WERI-Rb-1 (cell line): ENCODE measurements around the gene EP300.
A peak's percentile ranks its signal among the peaks of the same experiment; 100 is the strongest.
"Not testable (repeated sequence)": the region's sequence is repeated elsewhere in the genome, so short reads cannot be mapped to it uniquely, and the experiment has no call there.

ENCODE experiments used
- DNase-seq: peaks from one replicate; pipeline ENCODE4 v3.0.0-alpha.2; 2020
- H3K27ac ChIP-seq: fragments of 250-450 bp; sonication (Bioruptor Pico); 2 replicates; pipeline ENCODE4 v1.5.1; 2020; ENCODE audit warnings: mild to moderate bottlenecking, moderate library complexity
- H3K27me3 ChIP-seq: fragments of 250-450 bp; sonication (Bioruptor Pico); 2 replicates; pipeline ENCODE4 v1.5.1; 2021; ENCODE audit warnings: mild to moderate bottlenecking, low read depth, moderate library complexity; ENCODE audit not compliant: insufficient read depth, severe bottlenecking
- H3K36me3 ChIP-seq: fragments of 250-450 bp; sonication (Bioruptor Pico); 2 replicates; pipeline ENCODE4 v1.5.1; 2020; ENCODE audit warnings: mild to moderate bottlenecking, moderate library complexity
- H3K4me3 ChIP-seq: 2 replicates; pipeline ENCODE4 v1.5.1; 2011; ENCODE audit warnings: low read depth, mild to moderate bottlenecking, control low read depth, low read length
- H3K9me3 ChIP-seq: fragments of 250-450 bp; sonication (Bioruptor Pico); 2 replicates; pipeline ENCODE4 v1.5.1; 2021; ENCODE audit warnings: mild to moderate bottlenecking, moderate library complexity; ENCODE audit not compliant: severe bottlenecking
- TF ChIP-seq, protein P1 (sequence below): IDR thresholded peaks from 2 replicates; pipeline ENCODE4 v1.5.1; 2011; ENCODE audit warnings: low read depth, mild to moderate bottlenecking, control low read depth, inconsistent platforms, low read length

Gene EP300

GRCh38 chr22:41094041-41094593 is 1.7 kb downstream of the EP300 start:
- H3K9me3 ChIP-seq: no peaks in the 10 kb centered on the region
- no peaks in the 10 kb centered on the region for H3K27me3 ChIP-seq
- TF ChIP-seq, protein P1, sequence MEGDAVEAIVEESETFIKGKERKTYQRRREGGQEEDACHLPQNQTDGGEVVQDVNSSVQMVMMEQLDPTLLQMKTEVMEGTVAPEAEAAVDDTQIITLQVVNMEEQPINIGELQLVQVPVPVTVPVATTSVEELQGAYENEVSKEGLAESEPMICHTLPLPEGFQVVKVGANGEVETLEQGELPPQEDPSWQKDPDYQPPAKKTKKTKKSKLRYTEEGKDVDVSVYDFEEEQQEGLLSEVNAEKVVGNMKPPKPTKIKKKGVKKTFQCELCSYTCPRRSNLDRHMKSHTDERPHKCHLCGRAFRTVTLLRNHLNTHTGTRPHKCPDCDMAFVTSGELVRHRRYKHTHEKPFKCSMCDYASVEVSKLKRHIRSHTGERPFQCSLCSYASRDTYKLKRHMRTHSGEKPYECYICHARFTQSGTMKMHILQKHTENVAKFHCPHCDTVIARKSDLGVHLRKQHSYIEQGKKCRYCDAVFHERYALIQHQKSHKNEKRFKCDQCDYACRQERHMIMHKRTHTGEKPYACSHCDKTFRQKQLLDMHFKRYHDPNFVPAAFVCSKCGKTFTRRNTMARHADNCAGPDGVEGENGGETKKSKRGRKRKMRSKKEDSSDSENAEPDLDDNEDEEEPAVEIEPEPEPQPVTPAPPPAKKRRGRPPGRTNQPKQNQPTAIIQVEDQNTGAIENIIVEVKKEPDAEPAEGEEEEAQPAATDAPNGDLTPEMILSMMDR: no peak
- H3K36me3 ChIP-seq: peaks cover 22% of the 10 kb centered on the region
- H3K4me3 ChIP-seq: peak overlapping the region; percentile 62
- H3K27ac ChIP-seq: no peak overlapping the region
- DNase-seq: peak; percentile 38

GRCh38 chr22:41096391-41096790 is 4.0 kb downstream of the EP300 start:
- DNase-seq: no peak
- Histone ChIP-seq H3K4me3 (no peak overlapping the region), H3K27ac (no peak overlapping the region), H3K27me3 (no peaks in the 10 kb centered on the region), H3K9me3 (no peaks in the 10 kb centered on the region), H3K36me3 (peaks cover 40% of the 10 kb centered on the region)
- TF ChIP-seq, protein P1: no peak

GRCh38 chr22:41096841-41097240 is 4.4 kb downstream of the EP300 start:
- H3K9me3 ChIP-seq: no peaks in the 10 kb centered on the region
- no peak for DNase-seq
- TF ChIP-seq, protein P1: no peak
- H3K36me3 ChIP-seq: peaks cover 38% of the 10 kb centered on the region
- no peak overlapping the region for H3K27ac ChIP-seq
- H3K4me3 ChIP-seq: no peak overlapping the region
- H3K27me3 ChIP-seq: no peaks in the 10 kb centered on the region

- Histone ChIP-seq H3K27me3 (no peaks in the 10 kb centered on the region), H3K27ac (no peak overlapping the region), H3K4me3 (no peak overlapping the region), H3K9me3 (no peaks in the 10 kb centered on the region), H3K36me3 (peaks cover 39% of the 10 kb centered on the region)
- no peak for DNase-seq
- TF ChIP-seq, protein P1: no peak
These were observed 6.6 kb downstream of the EP300 start for GRCh38 chr22:41099036-41099435.

GRCh38 chr22:41106122-41106968 is 14.0 kb downstream of the EP300 start:
- DNase-seq: no peak
- H3K36me3 ChIP-seq: peaks cover 25% of the 10 kb centered on the region
- H3K27me3 ChIP-seq: no peaks in the 10 kb centered on the region
- H3K9me3 ChIP-seq: no peaks in the 10 kb centered on the region
- TF ChIP-seq, protein P1: no peak
- H3K4me3 ChIP-seq: no peak overlapping the region
- H3K27ac ChIP-seq: no peak overlapping the region

- not testable (repeated sequence) for H3K4me3 ChIP-seq, DNase-seq, H3K27me3 ChIP-seq, H3K27ac ChIP-seq, H3K9me3 ChIP-seq
- peaks cover 28% of the 10 kb centered on the region for H3K36me3 ChIP-seq
These were observed 14.6 kb downstream of the EP300 start for GRCh38 chr22:41106969-41107325.
